PC-9 (cell line): ENCODE data around the gene VENTX. TPM values are rescaled to one million over a fixed set of nuclear protein-coding genes. Genes with fewer than 3 reads are reported as not detected.

Source experiments
- BruUV-seq: library from RNA; stranded (reverse); fragments of 400-500 nt; replicated peaks from 2 replicates; lab custom pipeline; 2021; lab: Mats Ljungman, UMichigan
- CTCF ChIA-PET: fragments of 300-600 bp; sonication (Branson Sonifier 250); formaldehyde crosslinking; loops from one replicate; lab custom pipeline; 2022; ENCODE audit warnings: antibody characterized with exemption; lab: Charles Lee
- POLR2A ChIA-PET: fragments of 300-600 bp; sonication (Branson Sonifier 250); formaldehyde crosslinking; loops from one replicate; lab custom pipeline; 2022; ENCODE audit warnings: antibody characterized with exemption; ENCODE audit not compliant: unreplicated experiment; lab: Charles Lee
- DNase-seq, 2 experiments: peaks; one replicate each; pipeline versions ENCODE4 v3.0.0 to v3.0.0-alpha.2; 2015 to 2022; ENCODE audit warnings: mixed read lengths in 1 of 2
- H2AFZ ChIP-seq: fragments of 200-600 bp; sonication (generic); 2 replicates; pipeline ENCODE4 v1.8.1; 2017; ENCODE audit warnings: antibody characterized with exemption
- H3F3A ChIP-seq: fragments of 200-600 bp; sonication (generic); 2 replicates; pipeline ENCODE4 v1.8.1; 2017; ENCODE audit warnings: antibody characterized with exemption, mild to moderate bottlenecking, low read depth; ENCODE audit not compliant: insufficient read depth
- H3K27ac ChIP-seq: fragments of 200-600 bp; sonication (generic); 2 replicates; pipeline ENCODE4 v1.6.1; 2016; ENCODE audit warnings: mixed run types
- H3K27me3 ChIP-seq: fragments of 200-600 bp; sonication (generic); 2 replicates; pipeline ENCODE4 v1.6.1; 2016; ENCODE audit warnings: low read depth, mixed run types; ENCODE audit not compliant: insufficient read depth
- H3K36me3 ChIP-seq: fragments of 200-600 bp; sonication (generic); 2 replicates; pipeline ENCODE4 v1.6.1; 2016; ENCODE audit warnings: low read depth, mixed run types
- H3K4me1 ChIP-seq: fragments of 200-600 bp; sonication (generic); replicated peaks from 2 replicates; pipeline ENCODE4 v1.6.1; 2016; ENCODE audit warnings: mixed run types; ENCODE audit not compliant: insufficient read depth
- H3K4me2 ChIP-seq: fragments of 200-600 bp; sonication (generic); 2 replicates; pipeline ENCODE4 v1.6.1; 2017; ENCODE audit warnings: mixed run types
- H3K4me3 ChIP-seq: fragments of 200-600 bp; sonication (generic); 2 replicates; pipeline ENCODE4 v1.6.1; 2016; ENCODE audit warnings: mixed run types
- H3K79me2 ChIP-seq: fragments of 200-600 bp; sonication (generic); 2 replicates; pipeline ENCODE4 v1.6.1; 2017; ENCODE audit warnings: low read depth, mixed run types
- H3K9me2 ChIP-seq: fragments of 200-600 bp; sonication (generic); 2 replicates; pipeline ENCODE4 v1.8.1; 2017; ENCODE audit warnings: mild to moderate bottlenecking; ENCODE audit not compliant: insufficient read depth
- H3K9me3 ChIP-seq: fragments of 200-600 bp; sonication (generic); 2 replicates; pipeline ENCODE4 v1.8.1; 2016; ENCODE audit warnings: low read depth; ENCODE audit not compliant: insufficient read depth
- H4K20me1 ChIP-seq: fragments of 200-600 bp; sonication (generic); 2 replicates; pipeline ENCODE4 v1.8.1; 2017; ENCODE audit not compliant: insufficient read depth
- CTCF ChIP-seq: fragments of 200-600 bp; sonication (generic); conservative IDR thresholded peaks from 2 replicates; pipeline ENCODE4 v1.6.1; 2017; ENCODE audit warnings: mixed run types, antibody characterized with exemption, mild to moderate bottlenecking, moderate library complexity
- EZH2 ChIP-seq: fragments of 200-600 bp; sonication (generic); IDR thresholded peaks from 2 replicates; pipeline ENCODE4 v1.8.0; 2017; ENCODE audit warnings: antibody characterized with exemption, low read depth
- intact Hi-C: fragments of 100-400 bp; cut with micrococcal nuclease; formaldehyde crosslinking; loops from one replicate; pipeline ENCODE4 v1.10.0; 2022; ENCODE audit not compliant: unreplicated experiment
- total RNA-seq: library from RNA; stranded (reverse); gene quantifications from 2 replicates; pipeline ENCODE4 v1.2.3, GENCODE V29; 2021

The VENTX gene
- total RNA-seq, 1 experiment from 2014 or later, result not detected

GRCh38 chr10:133204226-133205015 lies 33.2 kb upstream of the VENTX start:
- Histone ChIP-seq H3K4me1 (no peaks in the 10 kb centered on the region), H3K27ac (no peak overlapping the region), H3K9me2 (no peaks in the 10 kb centered on the region), H3K9me3 (no peaks in the 10 kb centered on the region), H3K79me2 (no peaks in the 10 kb centered on the region), H3K4me2 (no peak overlapping the region), H3K36me3 (no peaks in the 10 kb centered on the region), H3F3A (no peaks in the 10 kb centered on the region), H3K4me3 (no peak overlapping the region), H3K27me3 (peaks cover 32% of the 10 kb centered on the region), H2AFZ (no peak overlapping the region), H4K20me1 (no peaks in the 10 kb centered on the region)
- POLR2A ChIA-PET, result no interaction called here
- no peak for DNase-seq
- CTCF ChIA-PET, result no interaction called here
- BruUV-seq, result no TSS peak
- TF ChIP-seq CTCF, result no peak
- no peak for TF ChIP-seq EZH2
- intact Hi-C loops, result no loop called here

- H3K4me3 ChIP-seq, result no peak overlapping the region
- H3K9me3 ChIP-seq, result no peaks in the 10 kb centered on the region
- no peaks in the 10 kb centered on the region for H3K79me2 ChIP-seq
- H4K20me1 ChIP-seq, result no peaks in the 10 kb centered on the region
- no peak for TF ChIP-seq CTCF
- no peak for TF ChIP-seq EZH2
- intact Hi-C loops, result no loop called here
- no peak overlapping the region for H3K27ac ChIP-seq
- H2AFZ ChIP-seq, result no peak overlapping the region
- H3K27me3 ChIP-seq, result peaks cover 25% of the 10 kb centered on the region
- ChIA-PET CTCF (no interaction called here), POLR2A (no interaction called here)
- no TSS peak for BruUV-seq
- no peaks in the 10 kb centered on the region for H3K9me2 ChIP-seq
- H3K36me3 ChIP-seq, result no peaks in the 10 kb centered on the region
- H3F3A ChIP-seq, result no peaks in the 10 kb centered on the region
- H3K4me1 ChIP-seq, result no peaks in the 10 kb centered on the region
- DNase-seq, result no peak
- no peak overlapping the region for H3K4me2 ChIP-seq
Measured at GRCh38 chr10:133205146-133205545, 32.5 kb upstream of the VENTX start.

- TF ChIP-seq CTCF (no peak), EZH2 (no peak)
- DNase-seq, result no peak
- Histone ChIP-seq H3F3A (no peaks in the 10 kb centered on the region), H3K9me3 (no peaks in the 10 kb centered on the region), H3K36me3 (no peaks in the 10 kb centered on the region), H3K4me1 (no peaks in the 10 kb centered on the region), H2AFZ (no peak overlapping the region), H3K27ac (no peak overlapping the region), H3K9me2 (no peaks in the 10 kb centered on the region), H4K20me1 (no peaks in the 10 kb centered on the region), H3K4me3 (no peak overlapping the region), H3K79me2 (no peaks in the 10 kb centered on the region), H3K4me2 (no peak overlapping the region), H3K27me3 (peaks cover 23% of the 10 kb centered on the region)
- intact Hi-C loops, result no loop called here
- ChIA-PET POLR2A (no interaction called here), CTCF (no interaction called here)
- BruUV-seq, result no TSS peak
Measured at GRCh38 chr10:133206356-133207040, 31.2 kb upstream of the VENTX start.
